Measurements from ENCODE around the gene STK38L. TPM values are rescaled to one million over a fixed set of nuclear protein-coding genes. Genes with fewer than 3 reads are reported as not detected.

The STK38L gene
- total RNA-seq, 1 experiment from 2014 or later: 25.2 TPM

DNA sequence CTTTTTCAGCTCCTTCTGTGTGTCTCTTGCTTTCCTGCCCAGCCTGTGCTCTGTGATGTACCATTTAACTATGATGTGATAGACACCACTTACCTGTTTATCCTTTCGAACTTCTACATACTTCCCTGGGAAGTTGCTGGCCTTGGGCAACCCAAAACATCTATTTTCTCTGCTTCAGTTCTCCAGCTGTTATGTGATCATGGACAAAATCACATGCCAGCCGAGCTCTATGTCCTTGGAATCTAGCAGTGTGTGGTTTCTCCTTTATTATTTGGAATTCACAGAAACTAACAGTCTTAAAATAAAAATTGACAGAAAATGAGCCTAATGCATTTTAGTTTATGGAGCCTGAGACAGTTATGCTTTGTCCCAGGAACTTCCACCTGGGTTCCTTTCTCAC lies 111.4 kb downstream of the STK38L start:
- ATAC-seq (no peak), DNase-seq (ENCODE audit: low read depth, low spot score) (no peak)
- Histone ChIP-seq H3K27ac (ENCODE audit: low read length) (no peak overlapping the region), H3K36me3 (ENCODE audit: control insufficient read depth, insufficient read depth, low read length) (no peaks in the 10 kb centered on the region), H3K4me1 (ENCODE audit: control insufficient read depth, insufficient read depth, low read length) (no peaks in the 10 kb centered on the region), H3K27me3 (ENCODE audit: control insufficient read depth, insufficient read depth, low read length) (no peaks in the 10 kb centered on the region), H3K4me3 (ENCODE audit: low read depth in 2 of 2, low read length in 2 of 2) (no peak overlapping the region), H3K9me3 (ENCODE audit: control insufficient read depth, insufficient read depth, low read depth, low read length) (no peaks in the 10 kb centered on the region)
- POLR2A ChIA-PET: no interaction called here
- in situ Hi-C loops (cut with HindIII; ENCODE audit: low pct_unique_long_range_greater_than_20kb, low sequenced_read_pairs): no loop called here
- intact Hi-C loops (cut with micrococcal nuclease; ENCODE audit: unreplicated experiment): no loop called here
- CTCF ChIA-PET: interaction anchor here (0.8 kb wide), 1 partner anchor 27 kb away, joined by 3 read pairs; no protein-coding TSS in a partner anchor
- no TSS peak for BruUV-seq (replicated peaks)
- no peak for TF ChIP-seq POLR2AphosphoS5 (IDR thresholded peaks at IDR 0.05; ENCODE audit: low read depth, low read length)
- TF ChIP-seq, protein P1, sequence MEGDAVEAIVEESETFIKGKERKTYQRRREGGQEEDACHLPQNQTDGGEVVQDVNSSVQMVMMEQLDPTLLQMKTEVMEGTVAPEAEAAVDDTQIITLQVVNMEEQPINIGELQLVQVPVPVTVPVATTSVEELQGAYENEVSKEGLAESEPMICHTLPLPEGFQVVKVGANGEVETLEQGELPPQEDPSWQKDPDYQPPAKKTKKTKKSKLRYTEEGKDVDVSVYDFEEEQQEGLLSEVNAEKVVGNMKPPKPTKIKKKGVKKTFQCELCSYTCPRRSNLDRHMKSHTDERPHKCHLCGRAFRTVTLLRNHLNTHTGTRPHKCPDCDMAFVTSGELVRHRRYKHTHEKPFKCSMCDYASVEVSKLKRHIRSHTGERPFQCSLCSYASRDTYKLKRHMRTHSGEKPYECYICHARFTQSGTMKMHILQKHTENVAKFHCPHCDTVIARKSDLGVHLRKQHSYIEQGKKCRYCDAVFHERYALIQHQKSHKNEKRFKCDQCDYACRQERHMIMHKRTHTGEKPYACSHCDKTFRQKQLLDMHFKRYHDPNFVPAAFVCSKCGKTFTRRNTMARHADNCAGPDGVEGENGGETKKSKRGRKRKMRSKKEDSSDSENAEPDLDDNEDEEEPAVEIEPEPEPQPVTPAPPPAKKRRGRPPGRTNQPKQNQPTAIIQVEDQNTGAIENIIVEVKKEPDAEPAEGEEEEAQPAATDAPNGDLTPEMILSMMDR (IDR thresholded peaks at IDR 0.05): no peak
- no peak for TF ChIP-seq TCF7L2 (IDR thresholded peaks at IDR 0.05; ENCODE audit: low read depth, low read length)
- TF ChIP-seq REST (IDR thresholded peaks at IDR 0.05; ENCODE audit: insufficient read depth in 1 of 2, low read depth in 2 of 2, low read length in 1 of 2): no peak
- TF ChIP-seq SIN3A (IDR thresholded peaks at IDR 0.05; ENCODE audit: borderline replicate concordance, insufficient read depth, low read depth, low read length): no peak

- ChIA-PET POLR2A (no interaction called here), CTCF (interaction anchor here (0.8 kb wide), 1 partner anchor 26 kb away, joined by 3 read pairs; no protein-coding TSS in a partner anchor)
- intact Hi-C loops (cut with micrococcal nuclease; ENCODE audit: unreplicated experiment): loop anchor here (2.0 kb wide), 1 partner anchor 19 kb away; no protein-coding TSS in a partner anchor
- in situ Hi-C loops (cut with HindIII; ENCODE audit: low pct_unique_long_range_greater_than_20kb, low sequenced_read_pairs): no loop called here
- BruUV-seq (replicated peaks): no TSS peak
- no peak overlapping the region for H3K27ac ChIP-seq (ENCODE audit: low read length)
- no peak for ATAC-seq
- no peak overlapping the region for H3K4me3 ChIP-seq (ENCODE audit: low read depth in 2 of 2, low read length in 2 of 2)
- DNase-seq (ENCODE audit: low read depth, low spot score): no peak
- no peaks in the 10 kb centered on the region for H3K36me3 ChIP-seq (ENCODE audit: control insufficient read depth, insufficient read depth, low read length)
- TF ChIP-seq, protein P1 (IDR thresholded peaks at IDR 0.05): no peak
- no peak for TF ChIP-seq POLR2AphosphoS5 (IDR thresholded peaks at IDR 0.05; ENCODE audit: low read depth, low read length)
- no peak for TF ChIP-seq TCF7L2 (IDR thresholded peaks at IDR 0.05; ENCODE audit: low read depth, low read length)
- TF ChIP-seq SIN3A (IDR thresholded peaks at IDR 0.05; ENCODE audit: borderline replicate concordance, insufficient read depth, low read depth, low read length): no peak
- TF ChIP-seq REST (IDR thresholded peaks at IDR 0.05; ENCODE audit: insufficient read depth in 1 of 2, low read depth in 2 of 2, low read length in 1 of 2): no peak
- H3K4me1 ChIP-seq (ENCODE audit: control insufficient read depth, insufficient read depth, low read length): no peaks in the 10 kb centered on the region
- no peaks in the 10 kb centered on the region for H3K9me3 ChIP-seq (ENCODE audit: control insufficient read depth, insufficient read depth, low read depth, low read length)
- no peaks in the 10 kb centered on the region for H3K27me3 ChIP-seq (ENCODE audit: control insufficient read depth, insufficient read depth, low read length)
Measured at GRCh38 chr12:27355979-27356378, 111.9 kb downstream of the STK38L start.
